Smooth muscle cell (in vitro differentiated cells): Measurements from ENCODE around the gene SCIN. TPM values are rescaled to one million over a fixed set of nuclear protein-coding genes. Genes with fewer than 3 reads are reported as not detected.

Experiments used
- DNase-seq: peaks from one replicate; lab custom pipeline; 2025; ENCODE audit not compliant: unreplicated experiment; lab: John Stamatoyannopoulos, UW
- H2AFZ ChIP-seq: fragments of 200-600 bp; sonication (generic); 2 replicates; pipeline ENCODE4 v1.6.0; 2016; ENCODE audit warnings: antibody characterized with exemption, low read depth, mild to moderate bottlenecking
- H3F3A ChIP-seq: fragments of 200-600 bp; sonication (generic); 2 replicates; pipeline ENCODE4 v1.6.0; 2017; ENCODE audit warnings: antibody characterized with exemption, low read depth
- H3K27ac ChIP-seq: fragments of 200-600 bp; sonication (generic); 2 replicates; pipeline ENCODE4 v1.5.1; 2016; ENCODE audit warnings: low read depth, mild to moderate bottlenecking
- H3K27me3 ChIP-seq: fragments of 200-600 bp; sonication (generic); 2 replicates; pipeline ENCODE4 v1.6.1; 2016; ENCODE audit warnings: low read depth, mild to moderate bottlenecking
- H3K36me3 ChIP-seq: fragments of 200-600 bp; sonication (generic); 2 replicates; pipeline ENCODE4 v1.5.1; 2016; ENCODE audit warnings: low read depth
- H3K4me1 ChIP-seq: fragments of 200-600 bp; sonication (generic); 2 replicates; pipeline ENCODE4 v1.5.1; 2016; ENCODE audit warnings: low read depth
- H3K4me2 ChIP-seq: fragments of 200-600 bp; sonication (generic); 2 replicates; pipeline ENCODE4 v1.6.0; 2016; ENCODE audit warnings: mild to moderate bottlenecking
- H3K4me3 ChIP-seq: fragments of 200-600 bp; sonication (generic); 2 replicates; pipeline ENCODE4 v1.5.1; 2016; ENCODE audit warnings: mild to moderate bottlenecking
- H3K79me2 ChIP-seq: fragments of 200-600 bp; sonication (generic); 2 replicates; pipeline ENCODE4 v1.6.0; 2016; ENCODE audit warnings: low read depth, mild to moderate bottlenecking
- H3K9ac ChIP-seq: fragments of 200-600 bp; sonication (generic); 2 replicates; pipeline ENCODE4 v1.6.0; 2016; ENCODE audit warnings: low read depth
- H3K9me3 ChIP-seq: fragments of 200-600 bp; sonication (generic); replicated peaks from 2 replicates; pipeline ENCODE4 v1.5.1; 2016; ENCODE audit warnings: low read depth
- H4K20me1 ChIP-seq: fragments of 200-600 bp; sonication (generic); 2 replicates; pipeline ENCODE4 v1.6.0; 2016; ENCODE audit warnings: low read depth
- CTCF ChIP-seq: fragments of 200-600 bp; sonication (generic); IDR thresholded peaks from 2 replicates; pipeline ENCODE4 v1.5.1; 2017; ENCODE audit warnings: borderline replicate concordance, mild to moderate bottlenecking, antibody characterized with exemption; ENCODE audit not compliant: insufficient read depth, poor library complexity, severe bottlenecking
- WGBS: methylation state at CpG from one replicate; pipeline ENCODE4 v1.1.7; 2016; ENCODE audit warnings: low lambda C conversion rate; 5-methylcytosine and 5-hydroxymethylcytosine counted together
- polyA plus RNA-seq: library from polyadenylated mRNA; unstranded; fragments of >200 nt; fragmentation: Nextera tagmentation; extraction: Ambion mirVana; gene quantifications from 2 replicates; pipeline ENCODE4 v1.2.1, GENCODE V29; 2016
- total RNA-seq: library from RNA; depleted of rRNA; stranded (reverse); fragments of >200 nt; gene quantifications from 2 replicates; pipeline ENCODE4 v1.2.3, GENCODE V29; 2014

SCIN gene
- total and polyA plus RNA-seq, 2 experiments from 2014 or later = 0.31 TPM

- Histone ChIP-seq H3K27ac (no peak overlapping the region), H3F3A (no peaks in the 10 kb centered on the region), H3K9me3 (no peaks in the 10 kb centered on the region), H3K4me2 (no peak overlapping the region), H3K36me3 (no peaks in the 10 kb centered on the region), H2AFZ (no peak overlapping the region), H3K27me3 (no peaks in the 10 kb centered on the region), H4K20me1 (no peaks in the 10 kb centered on the region), H3K4me1 (no peaks in the 10 kb centered on the region), H3K4me3 (no peak overlapping the region), H3K9ac (no peak overlapping the region), H3K79me2 (no peaks in the 10 kb centered on the region)
- 92% methylated on average over 7 of the region's 7 CpGs for WGBS
- no peak for DNase-seq
- no peak for TF ChIP-seq CTCF
Measured at GRCh38 chr7:12595148-12595547, 24.6 kb downstream of the SCIN start.

GRCh38 chr7:12596225-12596790 lies 25.8 kb downstream of the SCIN start:
- Histone ChIP-seq H3K4me2 (no peak overlapping the region), H3K27ac (no peak overlapping the region), H3K27me3 (no peaks in the 10 kb centered on the region), H3F3A (no peaks in the 10 kb centered on the region), H3K36me3 (no peaks in the 10 kb centered on the region), H3K79me2 (no peaks in the 10 kb centered on the region), H3K9me3 (no peaks in the 10 kb centered on the region), H3K9ac (no peak overlapping the region), H2AFZ (no peak overlapping the region), H3K4me3 (no peak overlapping the region), H4K20me1 (no peaks in the 10 kb centered on the region), H3K4me1 (no peaks in the 10 kb centered on the region)
- TF ChIP-seq CTCF = no peak
- DNase-seq = no peak
- 79% methylated on average over 7 of the region's 7 CpGs for WGBS

GRCh38 chr7:12601302-12601869 lies 30.9 kb downstream of the SCIN start:
- DNase-seq = no peak
- Histone ChIP-seq H3K4me3 (no peak overlapping the region), H4K20me1 (no peaks in the 10 kb centered on the region), H3K4me1 (no peaks in the 10 kb centered on the region), H3K36me3 (no peaks in the 10 kb centered on the region), H3K27ac (no peak overlapping the region), H2AFZ (no peak overlapping the region), H3K79me2 (no peaks in the 10 kb centered on the region), H3F3A (no peaks in the 10 kb centered on the region), H3K9me3 (peaks cover 5% of the 10 kb centered on the region), H3K27me3 (no peaks in the 10 kb centered on the region), H3K9ac (no peak overlapping the region), H3K4me2 (no peak overlapping the region)
- TF ChIP-seq CTCF = no peak
- 79% methylated on average over 1 of the region's 1 CpG for WGBS

GRCh38 chr7:12607134-12607533 lies 36.6 kb downstream of the SCIN start:
- Histone ChIP-seq H3K79me2 (no peaks in the 10 kb centered on the region), H3F3A (no peaks in the 10 kb centered on the region), H4K20me1 (no peaks in the 10 kb centered on the region), H3K4me2 (no peak overlapping the region), H3K27ac (no peak overlapping the region), H3K4me3 (no peak overlapping the region), H3K9me3 (peaks cover 5% of the 10 kb centered on the region), H2AFZ (peak overlapping the region; percentile 79), H3K36me3 (no peaks in the 10 kb centered on the region), H3K27me3 (no peaks in the 10 kb centered on the region), H3K4me1 (no peaks in the 10 kb centered on the region), H3K9ac (no peak overlapping the region)
- no peak for DNase-seq
- TF ChIP-seq CTCF = no peak
- WGBS = 88% methylated on average over 1 of the region's 1 CpG
